GM10248 (cell line): ENCODE data around the gene ELMOD1.
A peak's percentile ranks its signal among the peaks of the same experiment; 100 is the strongest.

Source experiments
- CTCF ChIA-PET: fragments of 300-600 bp; sonication (Branson Sonifier 250); formaldehyde crosslinking; extraction: SDS; loops from one replicate; lab custom pipeline; 2021; ENCODE audit warnings: antibody characterized with exemption; lab: Yijun Ruan, JAX
- POLR2A ChIA-PET: fragments of 350-650 bp; sonication (Branson Sonifier 250); formaldehyde crosslinking; extraction: SDS; loops from one replicate; lab custom pipeline; 2020; ENCODE audit warnings: antibody characterized with exemption; lab: Yijun Ruan, JAX
- DNase-seq: peaks from one replicate; pipeline ENCODE4 v3.0.0; 2012; ENCODE audit errors: extremely low spot score
- CTCF ChIP-seq: IDR thresholded peaks from 2 replicates; pipeline ENCODE4 v1.5.1; 2012; ENCODE audit warnings: mild to moderate bottlenecking, low read depth; ENCODE audit errors: extremely low read depth, missing control alignments, control extremely low read depth

ELMOD1 gene

GRCh38 chr11:107581147-107581546 lies 9.8 kb upstream of the ELMOD1 start:
- ChIA-PET CTCF (no interaction called here), POLR2A (no interaction called here)
- no peak for DNase-seq
- TF ChIP-seq CTCF, result no peak

GRCh38 chr11:107583629-107584195 lies 7.2 kb upstream of the ELMOD1 start:
- CTCF ChIA-PET, result interaction anchor here (0.8 to 1.5 kb wide), 5 partner anchors 10 to 157 kb away, joined by 3 to 5 read pairs (median 3); no protein-coding TSS in a partner anchor
- POLR2A ChIA-PET, result no interaction called here
- no peak for DNase-seq
- TF ChIP-seq CTCF, result no peak

- TF ChIP-seq CTCF, result no peak
- POLR2A ChIA-PET, result no interaction called here
- no peak for DNase-seq
- CTCF ChIA-PET, result interaction anchor here (1.0 to 1.7 kb wide), 3 partner anchors 9 to 24 kb away, joined by 3 to 4 read pairs (median 3); no protein-coding TSS in a partner anchor
These were observed 3.5 kb upstream of the ELMOD1 start for GRCh38 chr11:107587306-107587979.

- ChIA-PET POLR2A (no interaction called here), CTCF (interaction anchor here (1.0 to 1.7 kb wide), 3 partner anchors 9 to 179 kb away, joined by 3 to 4 read pairs (median 3); no protein-coding TSS in a partner anchor)
- peak; percentile 29 for DNase-seq
- TF ChIP-seq CTCF, result no peak
These were observed 657 bp downstream of the ELMOD1 start for GRCh38 chr11:107591378-107592230.

GRCh38 chr11:107592231-107592590 lies 1.3 kb downstream of the ELMOD1 start:
- ChIA-PET CTCF (interaction anchor here (1.0 to 1.7 kb wide), 2 partner anchors 8 to 43 kb away, joined by 3 to 4 read pairs; no protein-coding TSS in a partner anchor), POLR2A (no interaction called here)
- no peak for DNase-seq
- TF ChIP-seq CTCF, result no peak

GRCh38 chr11:107592813-107593212 lies 1.9 kb downstream of the ELMOD1 start:
- no peak for TF ChIP-seq CTCF
- no peak for DNase-seq
- CTCF ChIA-PET, result no interaction called here
- POLR2A ChIA-PET, result no interaction called here
